ENCODE measurements around the gene SEMA3B.
A peak's percentile ranks its signal among the peaks of the same experiment; 100 is the strongest.
"Not testable (repeated sequence)": the region's sequence is repeated elsewhere in the genome, so short reads cannot be mapped to it uniquely, and the experiment has no call there.

Gene SEMA3B

GRCh38 chr3:50271314-50271936, 2.5 kb downstream of the SEMA3B start:
- Histone ChIP-seq H3K4me3 (ENCODE audit: low read length) (no peak overlapping the region), H3K36me3 (ENCODE audit: control insufficient read depth, low read length) (no peaks in the 10 kb centered on the region)

GRCh38 chr3:50272538-50272910, 3.6 kb downstream of the SEMA3B start:
- Histone ChIP-seq H3K27me3 (ENCODE audit: control insufficient read depth, low read length) (peaks cover 52% of the 10 kb centered on the region), H3K4me1 (ENCODE audit: control insufficient read depth, low read length) (peaks cover 13% of the 10 kb centered on the region), H3K4me2 (ENCODE audit: low read length) (peak overlapping the region; percentile 50; the same call in 1 of the 2 replicates)
- not testable (repeated sequence) for H3K36me3 ChIP-seq (ENCODE audit: control insufficient read depth, low read length); H3K9me3 ChIP-seq (ENCODE audit: control insufficient read depth, insufficient read depth, low read length); H3K9me2 ChIP-seq (replicated peaks; ENCODE audit: control insufficient read depth, low read length); H3K4me3 ChIP-seq (ENCODE audit: low read length); H3K27ac ChIP-seq (ENCODE audit: low read depth, low read length); H4K20me1 ChIP-seq (ENCODE audit: control insufficient read depth, insufficient read depth, low read depth, low read length); H3K79me2 ChIP-seq (ENCODE audit: control insufficient read depth, low read length); H3F3A ChIP-seq (ENCODE audit: control insufficient read depth, insufficient read depth)

More at GRCh38 chr3:50271314-50271936, 2.5 kb downstream of the SEMA3B start:
- Histone ChIP-seq H3K9me3 (ENCODE audit: control insufficient read depth, insufficient read depth, low read length) (no peaks in the 10 kb centered on the region), H3K4me2 (ENCODE audit: low read length) (no peak overlapping the region), H3K27me3 (ENCODE audit: control insufficient read depth, low read length) (peaks cover 63% of the 10 kb centered on the region), H3F3A (ENCODE audit: control insufficient read depth, insufficient read depth) (no peaks in the 10 kb centered on the region), H3K27ac (ENCODE audit: low read depth, low read length) (no peak overlapping the region), H3K79me2 (ENCODE audit: control insufficient read depth, low read length) (no peaks in the 10 kb centered on the region), H3K9me2 (replicated peaks; ENCODE audit: control insufficient read depth, low read length) (no peaks in the 10 kb centered on the region), H3K4me1 (ENCODE audit: control insufficient read depth, low read length) (peaks cover 13% of the 10 kb centered on the region), H4K20me1 (ENCODE audit: control insufficient read depth, insufficient read depth, low read depth, low read length) (no peaks in the 10 kb centered on the region)
- TF ChIP-seq CTCF (IDR thresholded peaks at IDR 0.05; ENCODE audit: low read depth, low read length, poor library complexity, severe bottlenecking) (no peak), EZH2phosphoT487 (IDR thresholded peaks at IDR 0.05; ENCODE audit: borderline replicate concordance, low read length) (no peak)

GRCh38 chr3:50272911-50273688, 4.2 kb downstream of the SEMA3B start:
- H3K4me3 ChIP-seq (ENCODE audit: low read length), result peak overlapping the region; percentile 21; the same call in 1 of the 2 replicates
- no peaks in the 10 kb centered on the region for H3K9me3 ChIP-seq (ENCODE audit: control insufficient read depth, insufficient read depth, low read length)
- H3K36me3 ChIP-seq (ENCODE audit: control insufficient read depth, low read length), result no peaks in the 10 kb centered on the region
- H4K20me1 ChIP-seq (ENCODE audit: control insufficient read depth, insufficient read depth, low read depth, low read length), result no peaks in the 10 kb centered on the region
- no peaks in the 10 kb centered on the region for H3K79me2 ChIP-seq (ENCODE audit: control insufficient read depth, low read length)
- TF ChIP-seq CTCF (IDR thresholded peaks at IDR 0.05; ENCODE audit: low read depth, low read length, poor library complexity, severe bottlenecking) (peak; percentile 94), EZH2phosphoT487 (IDR thresholded peaks at IDR 0.05; ENCODE audit: borderline replicate concordance, low read length) (no peak)
- H3K4me1 ChIP-seq (ENCODE audit: control insufficient read depth, low read length), result peaks cover 13% of the 10 kb centered on the region
- H3K9me2 ChIP-seq (replicated peaks; ENCODE audit: control insufficient read depth, low read length), result no peaks in the 10 kb centered on the region
- H3K4me2 ChIP-seq (ENCODE audit: low read length), result peak overlapping the region; percentile 50
- no peak overlapping the region for H3K27ac ChIP-seq (ENCODE audit: low read depth, low read length)
- no peaks in the 10 kb centered on the region for H3F3A ChIP-seq (ENCODE audit: control insufficient read depth, insufficient read depth)
- peaks cover 50% of the 10 kb centered on the region for H3K27me3 ChIP-seq (ENCODE audit: control insufficient read depth, low read length)

GRCh38 chr3:50273689-50274065, 4.7 kb downstream of the SEMA3B start:
- Histone ChIP-seq H3K4me2 (ENCODE audit: low read length) (peak overlapping the region; percentile 50; the same call in 1 of the 2 replicates), H3K4me3 (ENCODE audit: low read length) (no peak overlapping the region), H3K9me2 (replicated peaks; ENCODE audit: control insufficient read depth, low read length) (no peaks in the 10 kb centered on the region), H3K36me3 (ENCODE audit: control insufficient read depth, low read length) (no peaks in the 10 kb centered on the region), H3K9me3 (ENCODE audit: control insufficient read depth, insufficient read depth, low read length) (no peaks in the 10 kb centered on the region), H3K27ac (ENCODE audit: low read depth, low read length) (no peak overlapping the region), H3K27me3 (ENCODE audit: control insufficient read depth, low read length) (peaks cover 45% of the 10 kb centered on the region), H3K4me1 (ENCODE audit: control insufficient read depth, low read length) (peaks cover 13% of the 10 kb centered on the region), H3K79me2 (ENCODE audit: control insufficient read depth, low read length) (no peaks in the 10 kb centered on the region), H4K20me1 (ENCODE audit: control insufficient read depth, insufficient read depth, low read depth, low read length) (no peaks in the 10 kb centered on the region), H3F3A (ENCODE audit: control insufficient read depth, insufficient read depth) (no peaks in the 10 kb centered on the region)
- TF ChIP-seq EZH2phosphoT487 (IDR thresholded peaks at IDR 0.05; ENCODE audit: borderline replicate concordance, low read length) (no peak), CTCF (IDR thresholded peaks at IDR 0.05; ENCODE audit: low read depth, low read length, poor library complexity, severe bottlenecking) (no peak)
